Measurements from ENCODE around the gene UBR4.

The UBR4 gene

GRCh38 chr1:19128968-19129514 is 81.0 kb downstream of the UBR4 start:
- no peak for DNase-seq (ENCODE audit: low read depth)
- TF ChIP-seq, protein P1, sequence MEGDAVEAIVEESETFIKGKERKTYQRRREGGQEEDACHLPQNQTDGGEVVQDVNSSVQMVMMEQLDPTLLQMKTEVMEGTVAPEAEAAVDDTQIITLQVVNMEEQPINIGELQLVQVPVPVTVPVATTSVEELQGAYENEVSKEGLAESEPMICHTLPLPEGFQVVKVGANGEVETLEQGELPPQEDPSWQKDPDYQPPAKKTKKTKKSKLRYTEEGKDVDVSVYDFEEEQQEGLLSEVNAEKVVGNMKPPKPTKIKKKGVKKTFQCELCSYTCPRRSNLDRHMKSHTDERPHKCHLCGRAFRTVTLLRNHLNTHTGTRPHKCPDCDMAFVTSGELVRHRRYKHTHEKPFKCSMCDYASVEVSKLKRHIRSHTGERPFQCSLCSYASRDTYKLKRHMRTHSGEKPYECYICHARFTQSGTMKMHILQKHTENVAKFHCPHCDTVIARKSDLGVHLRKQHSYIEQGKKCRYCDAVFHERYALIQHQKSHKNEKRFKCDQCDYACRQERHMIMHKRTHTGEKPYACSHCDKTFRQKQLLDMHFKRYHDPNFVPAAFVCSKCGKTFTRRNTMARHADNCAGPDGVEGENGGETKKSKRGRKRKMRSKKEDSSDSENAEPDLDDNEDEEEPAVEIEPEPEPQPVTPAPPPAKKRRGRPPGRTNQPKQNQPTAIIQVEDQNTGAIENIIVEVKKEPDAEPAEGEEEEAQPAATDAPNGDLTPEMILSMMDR (IDR thresholded peaks at IDR 0.05; ENCODE audit: low read depth, low read length, missing control alignments): no peak
- no peak overlapping the region for H3K4me3 ChIP-seq (ENCODE audit: low read depth, low read length)

GRCh38 chr1:19124273-19124672 is 85.8 kb downstream of the UBR4 start:
- TF ChIP-seq, protein P1 (IDR thresholded peaks at IDR 0.05; ENCODE audit: low read depth, low read length, missing control alignments): no peak
- H3K4me3 ChIP-seq (ENCODE audit: low read depth, low read length): no peak overlapping the region
- no peak for DNase-seq (ENCODE audit: low read depth)

GRCh38 chr1:19123837-19124236 is 86.2 kb downstream of the UBR4 start:
- TF ChIP-seq, protein P1 (IDR thresholded peaks at IDR 0.05; ENCODE audit: low read depth, low read length, missing control alignments): no peak
- no peak for DNase-seq (ENCODE audit: low read depth)

GRCh38 chr1:19122668-19123067 is 87.4 kb downstream of the UBR4 start:
- DNase-seq (ENCODE audit: low read depth): no peak
- no peak overlapping the region for H3K4me3 ChIP-seq (ENCODE audit: low read depth, low read length)
- TF ChIP-seq, protein P1 (IDR thresholded peaks at IDR 0.05; ENCODE audit: low read depth, low read length, missing control alignments): no peak

More at GRCh38 chr1:19123837-19124236, 86.2 kb downstream of the UBR4 start:
- H3K4me3 ChIP-seq (ENCODE audit: low read depth, low read length): no peak overlapping the region

DNA sequence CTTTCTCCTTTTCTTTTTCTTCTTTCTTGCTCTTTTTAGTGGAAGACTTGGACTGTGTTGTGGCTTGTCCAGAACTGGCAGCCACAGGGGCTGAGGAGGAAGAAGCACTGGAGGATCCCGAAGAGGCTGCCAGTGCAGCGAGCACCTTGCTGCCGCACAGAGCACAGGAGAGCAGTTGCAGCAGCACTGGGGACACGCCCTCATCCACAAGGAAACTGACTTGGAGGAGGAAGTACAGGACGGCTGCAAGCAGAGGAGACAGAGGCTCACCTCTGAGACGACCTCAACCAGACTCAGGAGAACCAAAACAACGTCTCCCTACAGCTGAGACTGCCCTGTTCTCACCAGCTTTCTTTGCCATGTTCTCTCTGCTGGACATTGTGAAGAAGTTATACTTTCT is 88.9 kb downstream of the UBR4 start:
- TF ChIP-seq, protein P1 (IDR thresholded peaks at IDR 0.05; ENCODE audit: low read depth, low read length, missing control alignments): no peak
- H3K4me3 ChIP-seq (ENCODE audit: low read depth, low read length): no peak overlapping the region
- no peak for DNase-seq (ENCODE audit: low read depth)

DNA sequence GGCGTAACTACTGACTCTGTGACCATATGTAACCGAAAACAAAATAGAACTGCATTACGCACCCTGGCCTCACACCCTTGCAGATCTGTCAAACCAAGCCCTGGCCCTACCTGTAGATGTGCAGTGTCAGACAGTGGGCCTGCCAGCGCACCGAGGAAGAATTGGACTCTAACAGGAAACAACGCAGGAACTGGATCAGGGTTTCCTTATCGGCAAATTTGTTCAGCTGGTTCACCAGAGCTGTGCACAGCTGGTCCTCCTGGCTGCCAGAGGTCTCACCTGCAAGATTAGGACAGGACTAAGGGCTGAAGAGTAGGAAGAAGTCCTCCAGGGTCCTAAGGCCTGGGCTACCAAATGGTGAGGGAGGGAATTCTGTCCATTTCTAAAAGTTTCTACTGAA is 90.0 kb downstream of the UBR4 start:
- TF ChIP-seq, protein P1 (IDR thresholded peaks at IDR 0.05; ENCODE audit: low read depth, low read length, missing control alignments): no peak
- H3K4me3 ChIP-seq (ENCODE audit: low read depth, low read length): no peak overlapping the region
- no peak for DNase-seq (ENCODE audit: low read depth)

DNA sequence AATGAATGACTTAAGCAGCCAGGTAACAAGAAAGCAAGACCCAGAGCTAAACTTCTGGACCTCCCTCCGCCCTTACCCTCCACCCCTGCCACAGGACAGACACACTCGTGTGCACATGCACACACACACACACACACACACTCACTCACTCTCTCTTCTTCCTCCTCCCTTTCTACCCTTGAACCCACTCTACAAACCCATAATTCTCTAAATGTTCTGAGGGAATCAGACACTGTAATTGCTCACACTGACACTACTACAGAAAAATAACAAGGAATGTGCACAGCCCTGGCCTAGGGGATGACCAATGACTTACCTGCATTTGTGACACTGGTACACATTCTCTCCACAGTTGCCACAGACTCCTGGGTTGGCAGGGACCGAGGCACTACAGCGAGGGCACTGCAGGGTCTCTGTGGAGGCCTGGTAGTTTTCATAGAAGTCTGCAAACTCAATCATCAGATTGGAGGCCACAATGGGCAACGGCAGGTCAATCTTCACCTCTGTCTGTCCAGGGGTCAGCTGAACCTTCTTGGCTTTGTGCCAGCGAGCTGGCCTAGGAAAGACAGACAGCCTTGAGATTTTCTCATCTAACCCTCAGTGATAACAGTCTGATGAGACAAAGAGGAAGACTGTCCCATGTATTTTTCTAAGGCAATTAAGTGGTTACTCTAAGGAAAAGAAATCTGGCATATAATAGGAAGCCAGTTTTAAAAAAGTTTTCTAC is 94.8 kb downstream of the UBR4 start:
- no peak overlapping the region for H3K4me3 ChIP-seq (ENCODE audit: low read depth, low read length)
- no peak for DNase-seq (ENCODE audit: low read depth)
- TF ChIP-seq, protein P1 (IDR thresholded peaks at IDR 0.05; ENCODE audit: low read depth, low read length, missing control alignments): no peak
